Osteoblast (primary cell): ENCODE data around the gene TRIM28. TPM values are rescaled to one million over a fixed set of nuclear protein-coding genes. Genes with fewer than 3 reads are reported as not detected.
A peak's percentile ranks its signal among the peaks of the same experiment; 100 is the strongest.

Experiments
- DNase-seq: peaks from one replicate; pipeline ENCODE4 v3.0.0; 2011; ENCODE audit warnings: low spot score, mixed read lengths; ENCODE audit not compliant: insufficient read length; ENCODE audit errors: missing footprints
- H2AFZ ChIP-seq: 2 replicates; pipeline ENCODE4 v1.6.0; 2011; ENCODE audit warnings: mild to moderate bottlenecking, low read length
- H3K27ac ChIP-seq: 2 replicates; pipeline ENCODE4 v1.5.1; 2011; ENCODE audit warnings: mild to moderate bottlenecking, low read depth, low read length, moderate library complexity
- H3K27me3 ChIP-seq: 2 replicates; pipeline ENCODE4 v1.6.0; 2012; ENCODE audit warnings: mild to moderate bottlenecking, control low read depth, inconsistent platforms, low read length, moderate library complexity; ENCODE audit not compliant: insufficient read depth
- H3K36me3 ChIP-seq: 2 replicates; pipeline ENCODE4 v1.5.1; 2011; ENCODE audit warnings: mild to moderate bottlenecking, low read length, control low read depth, moderate library complexity; ENCODE audit not compliant: insufficient read depth
- H3K4me1 ChIP-seq: 2 replicates; pipeline ENCODE4 v1.5.1; 2011; ENCODE audit warnings: mild to moderate bottlenecking, low read length, control low read depth, moderate library complexity; ENCODE audit not compliant: insufficient read depth
- H3K4me2 ChIP-seq: 2 replicates; pipeline ENCODE4 v1.6.0; 2011; ENCODE audit warnings: mild to moderate bottlenecking, low read length; ENCODE audit not compliant: insufficient read depth
- H3K4me3 ChIP-seq: fragments of 200-600 bp; sonication (generic); 3 replicates; pipeline ENCODE4 v1.5.1; 2012; ENCODE audit warnings: mild to moderate bottlenecking, low read length, inconsistent platforms; ENCODE audit not compliant: insufficient read depth
- H3K79me2 ChIP-seq: 2 replicates; pipeline ENCODE4 v1.6.0; 2012; ENCODE audit warnings: mild to moderate bottlenecking, low read length, control low read depth, inconsistent platforms; ENCODE audit not compliant: insufficient read depth
- H3K9me3 ChIP-seq: 2 replicates; pipeline ENCODE4 v1.5.1; 2011; ENCODE audit warnings: low read depth, low read length, control low read depth
- H4K20me1 ChIP-seq: 2 replicates; pipeline ENCODE4 v1.6.0; 2012; ENCODE audit warnings: mild to moderate bottlenecking, low read length, control low read depth; ENCODE audit not compliant: insufficient read depth
- CTCF ChIP-seq: IDR thresholded peaks from 2 replicates; pipeline ENCODE4 v1.5.1; 2011; ENCODE audit warnings: mild to moderate bottlenecking, low read depth, low read length, moderate library complexity; ENCODE audit errors: extremely low read depth
- total RNA-seq: library from RNA; depleted of rRNA; stranded (reverse); fragments of >200 nt; gene quantifications from 2 replicates; pipeline ENCODE4 v1.2.3, GENCODE V29; 2012

The TRIM28 gene
- total RNA-seq, 1 donor = 224 TPM

GRCh38 chr19:58562122-58563033 lies 18.5 kb downstream of the TRIM28 start:
- Histone ChIP-seq H3K79me2 (peaks cover 8% of the 10 kb centered on the region), H4K20me1 (peaks cover 4% of the 10 kb centered on the region), H3K4me3 (peak overlapping the region; percentile 53), H3K27me3 (peaks cover 6% of the 10 kb centered on the region), H3K4me2 (peak overlapping the region; percentile 78), H3K36me3 (peaks cover 10% of the 10 kb centered on the region), H3K4me1 (peaks cover 23% of the 10 kb centered on the region), H3K9me3 (no peaks in the 10 kb centered on the region), H3K27ac (no peak overlapping the region), H2AFZ (no peak overlapping the region)
- DNase-seq = peak; percentile 86
- TF ChIP-seq CTCF = no peak

GRCh38 chr19:58563034-58563573 lies 19.2 kb downstream of the TRIM28 start:
- Histone ChIP-seq H4K20me1 (no peaks in the 10 kb centered on the region), H3K27me3 (peaks cover 6% of the 10 kb centered on the region), H3K4me2 (peak overlapping the region; percentile 78), H3K9me3 (no peaks in the 10 kb centered on the region), H3K27ac (no peak overlapping the region), H3K4me1 (peaks cover 23% of the 10 kb centered on the region), H3K4me3 (peak overlapping the region; percentile 53), H3K36me3 (peaks cover 14% of the 10 kb centered on the region), H2AFZ (no peak overlapping the region), H3K79me2 (peaks cover under 1% of the 10 kb centered on the region)
- no peak for TF ChIP-seq CTCF
- peak; percentile 80 for DNase-seq

GRCh38 chr19:58563823-58564222 lies 20.0 kb downstream of the TRIM28 start:
- peaks cover 14% of the 10 kb centered on the region for H3K36me3 ChIP-seq
- no peaks in the 10 kb centered on the region for H4K20me1 ChIP-seq
- H3K27me3 ChIP-seq = peaks cover 6% of the 10 kb centered on the region
- TF ChIP-seq CTCF = no peak
- H3K4me1 ChIP-seq = peaks cover 23% of the 10 kb centered on the region
- no peak overlapping the region for H2AFZ ChIP-seq
- no peaks in the 10 kb centered on the region for H3K9me3 ChIP-seq
- no peaks in the 10 kb centered on the region for H3K79me2 ChIP-seq
- H3K4me2 ChIP-seq = no peak overlapping the region
- no peak overlapping the region for H3K4me3 ChIP-seq
- DNase-seq = peak; percentile 60
- H3K27ac ChIP-seq = no peak overlapping the region

- H3K4me2 ChIP-seq = no peak overlapping the region
- peak; percentile 38 for DNase-seq
- H3K4me3 ChIP-seq = no peak overlapping the region
- H4K20me1 ChIP-seq = no peaks in the 10 kb centered on the region
- no peak overlapping the region for H2AFZ ChIP-seq
- H3K9me3 ChIP-seq = no peaks in the 10 kb centered on the region
- peaks cover 6% of the 10 kb centered on the region for H3K27me3 ChIP-seq
- no peak for TF ChIP-seq CTCF
- H3K4me1 ChIP-seq = peaks cover 13% of the 10 kb centered on the region
- H3K27ac ChIP-seq = no peak overlapping the region
- peaks cover 5% of the 10 kb centered on the region for H3K79me2 ChIP-seq
- peaks cover 20% of the 10 kb centered on the region for H3K36me3 ChIP-seq
These were observed 23.1 kb downstream of the TRIM28 start for GRCh38 chr19:58566989-58567388.
